Subcutaneous adipose tissue (tissue), 4 donors: Measurements from ENCODE around the gene RABIF. TPM values are rescaled to one million over a fixed set of nuclear protein-coding genes. Genes with fewer than 3 reads are reported as not detected.

Experiments
- small RNA-seq: library from RNA; depleted of rRNA; stranded (forward); fragments of <200 nt; gene quantifications from one replicate; pipeline ENCODE3, GENCODE V24; 2016
- total RNA-seq, 4 donors: library from RNA; depleted of rRNA; stranded (reverse); fragments of >200 nt; gene quantifications; one replicate each; pipeline ENCODE4 v1.1.0, GENCODE V29; 2016

The RABIF gene
- total RNA-seq, 4 donors from 2014 or later = 1.9 to 8.5 (median 4.4) TPM

Small RNA genes lying within 50 kb of the gene (small RNA-seq; reads per million reads assigned to genes)
- gene RF00019 = 0.49 reads per million

Other genes with a start within 250 kb of the RABIF start
- gene SYT2, start 178.7 kb downstream of the RABIF start, total RNA-seq = under 1 TPM in 1 of 4 donors, not detected in 3; 0.19 TPM
- gene KDM5B, start 80.7 kb downstream of the RABIF start, total RNA-seq = 10 to 100 TPM; 37.8 to 62.2 (median 48.2) TPM
- not detected for gene PCAT6, start 78.2 kb downstream of the RABIF start, total RNA-seq
- gene KLHL12, start 38.1 kb upstream of the RABIF start, total RNA-seq = 10 to 100 TPM; 18.1 to 25.3 (median 22.2) TPM
- 100 to 1,000 TPM in 2 of 4 donors, 10 to 100 TPM in 2; 95.8 to 124 (median 103) TPM for gene ADIPOR1, start 69.2 kb upstream of the RABIF start, total RNA-seq
- gene CYB5R1, start 78.1 kb upstream of the RABIF start, total RNA-seq = 10 to 100 TPM; 40.6 to 51.2 (median 46.8) TPM
- 10 to 100 TPM; 51.2 to 79.6 (median 62.6) TPM for gene TMEM183A, start 118.2 kb upstream of the RABIF start, total RNA-seq
- gene PPFIA4, start 137.3 kb upstream of the RABIF start, total RNA-seq = under 1 TPM in 3 of 4 donors, not detected in 1; 0.16 to 0.19 (median 0.17) TPM
- gene MYOG, start 196.9 kb upstream of the RABIF start, total RNA-seq = not detected
- 1 to 10 TPM in 2 of 4 donors, under 1 TPM in 2; 0.33 to 8.3 (median 0.90) TPM for gene ADORA1, start 238.6 kb upstream of the RABIF start, total RNA-seq